Esophagus squamous epithelium (tissue), 4 donors: ENCODE data around the gene RAB6A.

Experiments
- CTCF ChIP-seq, 6 experiments: fragments of 450-650 bp in 4 of 6; fragments of 200-600 bp in 2 of 6; sonication (generic) in 2 of 6; IDR thresholded peaks; one replicate each; pipeline ENCODE4 v1.5.1; 2016 to 2019; ENCODE audit warnings: antibody characterized with exemption in 6 of 6, mild to moderate bottlenecking in 4 of 6, moderate library complexity in 4 of 6
- POLR2A ChIP-seq, 4 donors: fragments of 450-650 bp; IDR thresholded peaks; one replicate each; pipeline ENCODE4 v1.6.1; 2017; ENCODE audit warnings: antibody characterized with exemption in 4 of 4, mild to moderate bottlenecking in 4 of 4, moderate library complexity in 3 of 4

DNA sequence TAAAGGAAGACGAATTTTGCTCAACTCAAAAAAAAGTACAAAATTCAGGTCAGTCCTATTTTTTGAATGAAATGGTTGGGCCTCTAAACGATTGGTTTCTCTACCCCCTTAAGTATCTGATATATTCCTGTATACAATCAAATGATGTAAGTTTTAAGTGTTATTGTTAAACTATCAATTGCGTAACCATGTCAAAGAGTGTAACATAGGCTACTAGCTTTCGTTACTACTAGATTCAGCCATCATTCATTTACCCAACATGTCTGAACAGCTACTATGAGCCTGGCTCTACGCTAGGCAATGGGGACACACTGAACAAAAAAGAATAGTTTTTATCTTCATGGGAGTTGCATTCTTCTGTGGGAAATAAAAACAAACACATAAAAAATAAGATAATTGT is 3.3 kb downstream of the RAB6A start:
- TF ChIP-seq CTCF (IDR thresholded peaks at IDR 0.05) (no peak), POLR2A (IDR thresholded peaks at IDR 0.05) (no peak)
